ENCODE results near the gene THUMPD1. TPM values are rescaled to one million over a fixed set of nuclear protein-coding genes. Genes with fewer than 3 reads are reported as not detected.
"Not testable (repeated sequence)": the region's sequence is repeated elsewhere in the genome, so short reads cannot be mapped to it uniquely, and the experiment has no call there.

THUMPD1 gene
- 10 to 100 TPM in 11 of 12 donors, not detected in 1; 25.7 to 44.7 (median 34.3) TPM for polyA plus RNA-seq (ENCODE audit: insufficient read length in 12 of 12)
- long read RNA-seq, donor 1, full-length matches to known transcripts = 19 of 19 reads
- long read RNA-seq, donor 1, partial matches to known transcripts = 0 of 19 reads
- long read RNA-seq, donor 1, other reads (novel, unspliced or antisense) = 0 of 19 reads
- long read RNA-seq, donor 2, full-length matches to known transcripts = 11 of 11 reads
- long read RNA-seq, donor 2, partial matches to known transcripts = 0 of 11 reads
- long read RNA-seq, donor 2, other reads (novel, unspliced or antisense) = 0 of 11 reads
- long read RNA-seq, donor 3, full-length matches to known transcripts = 6 of 36 reads
- long read RNA-seq, donor 3, partial matches to known transcripts = 30 of 36 reads
- long read RNA-seq, donor 3, other reads (novel, unspliced or antisense) = 0 of 36 reads
- long read RNA-seq, donor 4 = 0 reads
- long read RNA-seq, donor 5, full-length matches to known transcripts = 9 of 20 reads
- long read RNA-seq, donor 5, partial matches to known transcripts = 11 of 20 reads
- long read RNA-seq, donor 5, other reads (novel, unspliced or antisense) = 0 of 20 reads
- long read RNA-seq, donor 6, full-length matches to known transcripts = 7 of 56 reads
- long read RNA-seq, donor 6, partial matches to known transcripts = 49 of 56 reads
- long read RNA-seq, donor 6, other reads (novel, unspliced or antisense) = 0 of 56 reads
- long read RNA-seq, donor 7, partial matches to known transcripts = 0 of 4 reads
- long read RNA-seq, donor 7, other reads (novel, unspliced or antisense) = 0 of 4 reads
- long read RNA-seq, donor 8, full-length matches to known transcripts = 8 of 88 reads
- long read RNA-seq, donor 8, partial matches to known transcripts = 80 of 88 reads
- long read RNA-seq, donor 8, other reads (novel, unspliced or antisense) = 0 of 88 reads
- long read RNA-seq, donor 9, full-length matches to known transcripts = 8 of 8 reads
- long read RNA-seq, donor 9, partial matches to known transcripts = 0 of 8 reads
- long read RNA-seq, donor 9, other reads (novel, unspliced or antisense) = 0 of 8 reads
- long read RNA-seq, donor 10, full-length matches to known transcripts = 6 of 6 reads
- long read RNA-seq, donor 10, partial matches to known transcripts = 0 of 6 reads
- long read RNA-seq, donor 10, other reads (novel, unspliced or antisense) = 0 of 6 reads
- long read RNA-seq, donor 11, full-length matches to known transcripts = 13 of 13 reads
- long read RNA-seq, donor 11, partial matches to known transcripts = 0 of 13 reads
- long read RNA-seq, donor 11, other reads (novel, unspliced or antisense) = 0 of 13 reads

- peak; percentile 94 for DNase-seq
Measured at GRCh38 chr16:20741554-20742285, at the start of gene THUMPD1. THUMPD1 (minus strand) TSS chr16:20741818; CDS start chr16:20741739, 79 bp downstream.

- DNase-seq = no peak
Measured at GRCh38 chr16:20789130-20789529, 47.5 kb upstream of the THUMPD1 start.

GRCh38 chr16:20784204-20784603 lies 42.6 kb upstream of the THUMPD1 start:
- no peak for DNase-seq

- no peak for DNase-seq
Measured at GRCh38 chr16:20782470-20782869, 40.9 kb upstream of the THUMPD1 start.

GRCh38 chr16:20781697-20782096 lies 40.1 kb upstream of the THUMPD1 start:
- no peak for DNase-seq

- DNase-seq = no peak
Measured at GRCh38 chr16:20774703-20775362, 33.2 kb upstream of the THUMPD1 start.

GRCh38 chr16:20773679-20774078 lies 32.1 kb upstream of the THUMPD1 start:
- DNase-seq = no peak

- no peak for DNase-seq
Measured at GRCh38 chr16:20768818-20769217, 27.2 kb upstream of the THUMPD1 start.

GRCh38 chr16:20768121-20768520 lies 26.5 kb upstream of the THUMPD1 start:
- no peak for DNase-seq

- DNase-seq = no peak
Measured at GRCh38 chr16:20767577-20767976, 26.0 kb upstream of the THUMPD1 start.

- no peak for DNase-seq
Measured at GRCh38 chr16:20766294-20766693, 24.7 kb upstream of the THUMPD1 start.

- no peak for DNase-seq
Measured at GRCh38 chr16:20765732-20766131, 24.1 kb upstream of the THUMPD1 start.

- not testable (repeated sequence) for DNase-seq
Measured at GRCh38 chr16:20764448-20764847, 22.8 kb upstream of the THUMPD1 start.

- peak; percentile 76 for DNase-seq
Measured at GRCh38 chr16:20763461-20764232, 22.0 kb upstream of the THUMPD1 start, which contains the start of gene ACSM3. ACSM3 (plus strand) TSS chr16:20764014; CDS start chr16:20770035, 6,021 bp downstream.

- DNase-seq = no peak
Measured at GRCh38 chr16:20762404-20763123, 20.9 kb upstream of the THUMPD1 start.

GRCh38 chr16:20761175-20761574 lies 19.6 kb upstream of the THUMPD1 start:
- DNase-seq = no peak

GRCh38 chr16:20760346-20760745 lies 18.7 kb upstream of the THUMPD1 start:
- DNase-seq = no peak

- DNase-seq = not testable (repeated sequence)
Measured at GRCh38 chr16:20755799-20756198, 14.2 kb upstream of the THUMPD1 start.

GRCh38 chr16:20755238-20755637 lies 13.6 kb upstream of the THUMPD1 start:
- no peak for DNase-seq
